Body of pancreas (tissue), 4 donors: Measurements from ENCODE around the gene MAPT.

Source experiments
- POLR2A ChIP-seq, 3 donors: fragments of 450-650 bp; IDR thresholded peaks; one replicate each; pipeline ENCODE4 v1.6.1; 2016; ENCODE audit warnings: antibody characterized with exemption in 3 of 3, mild to moderate bottlenecking in 2 of 3
- TF ChIP-seq, protein P1 (sequence below), 7 experiments: fragments of 450-650 bp in 4 of 7; fragments of 200-600 bp in 3 of 7; sonication (generic) in 3 of 7; IDR thresholded peaks; one replicate each; pipeline ENCODE4 v1.5.1; 2016 to 2019; ENCODE audit warnings: antibody characterized with exemption in 7 of 7

DNA sequence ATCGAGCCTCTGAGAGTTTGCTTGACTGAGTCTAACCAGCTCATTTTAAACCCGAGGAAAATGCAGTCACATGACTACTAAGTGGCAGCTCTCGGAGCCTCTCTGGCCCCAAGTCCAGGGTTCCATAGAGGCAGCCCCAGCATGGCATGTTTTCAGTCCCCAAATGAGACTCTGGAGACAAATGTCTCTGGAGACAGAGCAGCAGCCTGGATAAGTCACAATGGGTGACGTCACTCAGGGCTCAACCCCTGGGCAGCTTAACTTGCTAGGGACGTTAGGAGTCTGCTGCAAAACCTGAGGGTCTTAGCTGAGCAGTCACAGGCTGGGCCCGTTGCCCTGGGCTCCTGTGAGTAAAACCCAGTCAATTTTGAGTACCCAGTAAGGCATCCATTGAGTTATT is 97.8 kb downstream of the MAPT start:
- TF ChIP-seq, protein P1, sequence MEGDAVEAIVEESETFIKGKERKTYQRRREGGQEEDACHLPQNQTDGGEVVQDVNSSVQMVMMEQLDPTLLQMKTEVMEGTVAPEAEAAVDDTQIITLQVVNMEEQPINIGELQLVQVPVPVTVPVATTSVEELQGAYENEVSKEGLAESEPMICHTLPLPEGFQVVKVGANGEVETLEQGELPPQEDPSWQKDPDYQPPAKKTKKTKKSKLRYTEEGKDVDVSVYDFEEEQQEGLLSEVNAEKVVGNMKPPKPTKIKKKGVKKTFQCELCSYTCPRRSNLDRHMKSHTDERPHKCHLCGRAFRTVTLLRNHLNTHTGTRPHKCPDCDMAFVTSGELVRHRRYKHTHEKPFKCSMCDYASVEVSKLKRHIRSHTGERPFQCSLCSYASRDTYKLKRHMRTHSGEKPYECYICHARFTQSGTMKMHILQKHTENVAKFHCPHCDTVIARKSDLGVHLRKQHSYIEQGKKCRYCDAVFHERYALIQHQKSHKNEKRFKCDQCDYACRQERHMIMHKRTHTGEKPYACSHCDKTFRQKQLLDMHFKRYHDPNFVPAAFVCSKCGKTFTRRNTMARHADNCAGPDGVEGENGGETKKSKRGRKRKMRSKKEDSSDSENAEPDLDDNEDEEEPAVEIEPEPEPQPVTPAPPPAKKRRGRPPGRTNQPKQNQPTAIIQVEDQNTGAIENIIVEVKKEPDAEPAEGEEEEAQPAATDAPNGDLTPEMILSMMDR (IDR thresholded peaks at IDR 0.05) = no peak
- no peak for TF ChIP-seq POLR2A (IDR thresholded peaks at IDR 0.05)
